Erythroblast (primary cell): ENCODE data around the gene FAM168A.

ENCODE experiments used
- DNase-seq, 2 experiments: peaks; one replicate each; lab custom pipeline; 2025; lab: John Stamatoyannopoulos, UW
- GATA1 ChIP-seq: IDR thresholded peaks from 2 replicates; pipeline ENCODE4 v1.6.1; 2011; ENCODE audit warnings: low read depth, mild to moderate bottlenecking, control low read depth, low read length, moderate library complexity
- POLR2A ChIP-seq: IDR thresholded peaks from 2 replicates; pipeline ENCODE4 v1.6.1; 2011; ENCODE audit warnings: mild to moderate bottlenecking, low read length

The FAM168A gene

DNA sequence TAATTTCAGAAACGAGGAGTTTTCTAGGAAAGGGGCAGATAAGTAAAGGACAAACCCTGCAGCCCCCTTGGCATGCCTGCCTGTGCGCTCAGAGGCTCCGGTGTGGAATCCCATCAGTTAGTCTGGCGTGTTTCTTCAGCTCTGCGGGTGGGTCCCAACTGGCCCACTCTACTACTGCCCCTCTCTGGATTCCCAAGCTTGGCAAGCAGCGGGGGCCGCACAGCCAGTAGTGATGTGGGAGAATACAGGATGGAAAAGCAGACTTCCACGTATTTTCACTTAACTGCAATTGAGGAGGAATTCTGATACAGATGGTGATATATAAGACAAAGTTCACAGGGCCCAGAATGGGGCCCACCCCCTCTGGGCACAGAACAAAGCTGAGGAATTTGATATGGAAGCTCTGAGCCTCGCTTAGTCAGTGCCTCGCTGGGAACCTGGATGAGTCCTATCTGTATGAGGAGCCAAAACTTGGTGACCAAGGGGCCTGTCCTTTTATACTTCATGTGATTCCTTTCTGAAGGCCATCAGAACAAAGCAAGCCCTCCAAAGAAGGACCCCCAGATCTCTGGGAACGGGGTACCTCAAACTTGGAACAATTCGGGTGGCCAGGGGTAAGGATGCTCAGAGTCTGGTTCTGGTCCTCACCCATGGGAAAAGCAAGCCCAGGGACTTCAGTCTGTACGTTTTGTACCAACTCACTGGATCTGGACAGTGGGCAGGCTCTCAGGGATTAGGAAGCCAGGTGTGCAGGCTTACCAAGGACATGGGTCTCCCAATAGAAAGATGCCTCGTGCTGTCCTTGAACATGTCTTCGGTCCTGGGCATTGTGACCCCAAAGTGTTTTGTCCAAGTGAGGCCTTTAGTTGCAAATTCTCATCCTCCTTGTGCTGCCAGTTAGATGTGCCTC, 195.7 kb downstream of the FAM168A start:
- TF ChIP-seq GATA1 (no peak), POLR2A (no peak)
- DNase-seq: no peak

DNA sequence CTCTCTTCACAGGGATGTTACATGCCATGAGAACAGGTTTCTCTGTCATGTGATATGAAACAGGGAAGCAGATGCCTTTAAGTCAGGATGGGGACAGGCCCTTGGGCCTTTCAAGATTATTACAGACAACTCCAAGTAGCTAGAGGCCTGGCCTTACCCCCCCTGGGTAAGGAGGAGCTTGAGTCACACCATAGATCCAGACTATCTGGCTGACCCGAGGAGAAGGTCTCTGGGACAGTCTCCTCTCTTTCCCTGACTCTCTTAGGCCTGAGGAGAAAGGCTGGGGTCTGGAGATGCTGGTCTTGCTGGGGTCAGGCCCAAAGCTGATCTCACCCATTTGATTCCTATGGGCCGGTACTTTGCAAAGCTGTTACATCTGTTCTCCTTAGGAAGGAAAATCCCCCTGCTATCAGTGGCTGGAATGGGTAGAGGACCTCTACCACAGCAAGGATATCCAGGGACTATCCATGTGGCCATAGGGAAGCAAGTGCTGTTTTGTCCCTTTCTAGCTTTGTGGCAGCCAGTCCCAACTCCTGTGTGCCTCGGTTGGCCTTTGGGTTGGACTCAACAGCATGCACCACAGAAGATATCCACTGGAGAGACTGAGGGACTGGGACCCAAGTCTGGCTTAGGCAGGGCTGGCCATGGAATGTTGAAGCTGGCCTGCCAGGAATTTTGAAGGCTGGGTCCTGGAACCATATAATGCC, 196.5 kb downstream of the FAM168A start:
- no peak for TF ChIP-seq GATA1
- no peak for TF ChIP-seq POLR2A
- no peak for DNase-seq

DNA sequence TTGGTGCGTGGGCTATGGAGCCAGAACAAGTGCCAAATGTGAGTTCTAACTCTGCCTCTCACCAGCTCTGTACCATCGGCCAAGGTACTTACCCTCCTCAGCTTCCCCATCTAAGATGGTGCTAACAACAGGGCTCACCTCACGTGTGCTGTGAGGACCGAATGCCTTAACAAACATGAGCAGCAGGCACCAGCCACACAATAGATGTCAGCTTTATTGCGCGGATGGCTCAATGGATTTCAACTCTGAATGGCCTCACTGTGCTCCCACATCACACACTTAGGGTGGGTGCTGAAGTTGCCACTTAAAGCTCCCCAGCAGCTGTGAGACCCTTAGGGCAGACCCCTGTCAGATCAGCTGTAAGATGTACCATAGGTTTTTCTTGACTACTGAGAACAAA, 197.6 kb downstream of the FAM168A start:
- DNase-seq: no peak
- TF ChIP-seq POLR2A (no peak), GATA1 (no peak)

DNA sequence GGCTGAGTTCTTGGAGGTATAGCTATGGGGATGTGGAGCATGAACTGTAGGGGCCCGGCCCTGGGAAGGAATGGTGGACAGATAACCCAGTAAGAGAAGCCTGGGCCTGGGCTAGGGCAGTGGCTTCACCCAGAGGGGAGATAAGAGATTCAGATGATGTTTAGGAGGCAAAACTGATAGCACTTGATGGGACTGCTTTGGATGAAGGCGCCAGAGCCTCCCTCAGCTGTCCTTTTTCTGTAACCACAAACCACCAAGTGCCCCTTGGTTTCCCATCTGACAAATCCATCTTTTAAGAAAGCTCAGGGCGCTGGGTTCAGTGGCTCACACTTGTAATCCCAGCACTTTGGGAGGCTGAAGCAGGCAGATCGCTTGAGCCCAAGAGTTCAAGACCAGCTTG, 198.3 kb downstream of the FAM168A start:
- TF ChIP-seq POLR2A: no peak
- no peak for TF ChIP-seq GATA1
- peak; percentile 24 to 46 for DNase-seq

DNA sequence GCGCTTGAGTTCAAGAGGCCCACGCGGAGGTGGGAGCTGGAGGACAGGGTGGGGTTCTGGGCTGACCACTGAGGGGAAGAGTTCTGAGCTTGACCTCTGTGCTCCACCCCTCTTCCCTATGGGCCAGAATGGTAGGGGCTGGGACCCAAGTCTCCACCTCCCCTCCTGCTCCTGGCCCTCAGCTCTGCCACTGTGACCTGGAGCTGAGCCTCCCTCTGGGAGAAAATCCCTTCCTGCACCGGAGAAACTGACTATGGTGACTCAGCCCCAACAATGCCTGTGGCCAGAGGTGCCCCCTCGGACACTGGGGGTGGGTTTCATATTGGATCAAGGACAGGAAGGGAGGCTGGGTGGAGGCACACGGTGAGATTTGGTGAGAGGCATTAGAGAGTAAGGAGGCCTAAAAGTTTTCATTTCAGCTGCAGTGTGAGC, 198.7 kb downstream of the FAM168A start:
- no peak for DNase-seq
- no peak for TF ChIP-seq GATA1
- no peak for TF ChIP-seq POLR2A

DNA sequence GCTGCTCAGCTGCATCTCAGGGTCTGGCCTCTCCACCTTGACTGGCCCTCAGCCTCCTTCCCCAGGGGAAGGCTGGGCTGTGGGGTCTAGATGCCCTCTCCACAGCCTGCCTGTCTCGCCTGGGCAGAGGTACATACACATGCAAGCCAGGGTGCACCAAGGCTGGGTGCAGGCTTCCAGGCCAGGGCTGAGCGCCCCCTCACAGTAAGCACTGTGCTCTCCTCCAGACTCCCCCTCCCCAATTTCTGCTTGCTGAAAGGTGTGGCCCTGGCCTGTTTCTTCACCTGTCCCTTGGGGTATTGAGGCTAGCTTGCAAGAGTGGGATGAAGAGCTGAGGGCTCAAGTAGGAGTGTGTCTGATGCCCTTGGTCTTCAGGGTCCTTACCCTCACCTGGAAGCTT, 199.2 kb downstream of the FAM168A start:
- DNase-seq: no peak
- TF ChIP-seq GATA1: no peak
- TF ChIP-seq POLR2A: no peak

DNA sequence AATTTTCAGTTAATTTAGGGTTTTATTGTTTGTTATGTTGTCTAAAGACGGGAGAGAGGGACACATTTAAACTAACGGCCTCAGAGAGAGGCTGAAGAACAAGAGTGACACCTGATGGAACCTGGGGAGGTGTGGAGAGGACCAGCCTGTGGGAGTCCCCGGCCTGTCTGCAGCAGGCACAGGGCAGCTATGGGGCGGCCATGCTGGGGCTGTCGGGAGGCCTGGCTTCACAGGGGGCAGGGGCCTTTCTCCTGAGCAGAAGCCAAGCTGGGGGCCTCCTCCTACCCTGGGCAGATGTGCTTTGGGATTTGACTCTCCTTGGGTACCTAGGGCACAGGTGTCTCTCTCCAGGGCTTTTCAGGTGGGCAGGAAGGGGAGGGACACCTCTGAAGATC, 199.8 kb downstream of the FAM168A start:
- TF ChIP-seq POLR2A: no peak
- no peak for TF ChIP-seq GATA1
- DNase-seq: no peak

DNA sequence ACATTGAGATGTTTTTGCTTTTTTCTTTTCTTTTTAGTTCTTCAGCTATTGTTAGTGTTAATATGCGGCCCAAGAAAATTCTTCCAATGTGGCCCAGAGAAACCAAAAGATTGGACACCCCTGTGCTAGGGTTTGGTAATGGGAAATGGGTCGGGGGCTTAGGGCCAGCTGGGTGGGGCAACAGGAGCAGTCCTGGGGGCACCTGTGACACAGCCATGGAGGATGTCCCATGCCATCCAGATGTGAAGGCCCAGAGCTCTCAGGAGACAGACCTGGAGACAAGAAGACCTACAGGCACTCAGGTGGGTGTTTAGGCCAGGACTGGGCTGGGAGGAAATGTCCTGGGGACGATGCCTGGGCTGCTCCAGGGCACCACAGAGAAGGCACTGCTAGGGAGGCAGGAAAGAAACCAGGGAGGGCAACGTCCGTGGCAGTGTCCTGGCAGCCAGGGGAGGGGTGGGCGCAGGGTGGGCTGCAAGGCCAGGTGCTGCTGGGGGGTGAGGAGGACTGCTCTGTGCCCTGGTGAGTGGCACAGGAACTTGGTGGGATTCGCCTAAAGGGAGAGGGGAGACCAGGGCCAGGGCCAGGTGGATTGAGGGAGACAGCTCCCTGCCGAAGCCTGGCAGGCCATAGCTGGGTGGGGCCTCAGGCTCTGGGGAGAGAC, 200.3 kb downstream of the FAM168A start:
- DNase-seq: no peak
- TF ChIP-seq GATA1 (no peak), POLR2A (no peak)

DNA sequence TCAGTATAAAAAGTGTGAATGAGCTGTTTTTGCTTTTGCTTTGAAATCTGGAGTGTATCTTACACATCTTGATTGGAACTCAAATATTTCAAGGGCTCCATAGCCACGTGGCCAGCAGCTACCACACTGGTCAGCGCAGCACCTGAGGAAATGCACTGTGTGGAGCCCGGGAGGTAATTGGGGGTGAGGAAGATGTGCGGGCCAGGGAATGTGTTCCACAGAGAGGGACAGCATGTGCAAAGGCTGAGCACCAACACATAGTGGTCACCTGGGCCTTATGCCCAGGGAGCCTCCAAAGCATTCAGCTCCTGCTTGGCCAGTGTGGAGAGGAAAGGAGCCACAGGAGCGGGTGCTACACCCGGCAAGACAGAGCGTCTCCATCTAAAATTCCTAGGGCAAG, 200.9 kb downstream of the FAM168A start:
- TF ChIP-seq POLR2A: no peak
- no peak for TF ChIP-seq GATA1
- no peak for DNase-seq

DNA sequence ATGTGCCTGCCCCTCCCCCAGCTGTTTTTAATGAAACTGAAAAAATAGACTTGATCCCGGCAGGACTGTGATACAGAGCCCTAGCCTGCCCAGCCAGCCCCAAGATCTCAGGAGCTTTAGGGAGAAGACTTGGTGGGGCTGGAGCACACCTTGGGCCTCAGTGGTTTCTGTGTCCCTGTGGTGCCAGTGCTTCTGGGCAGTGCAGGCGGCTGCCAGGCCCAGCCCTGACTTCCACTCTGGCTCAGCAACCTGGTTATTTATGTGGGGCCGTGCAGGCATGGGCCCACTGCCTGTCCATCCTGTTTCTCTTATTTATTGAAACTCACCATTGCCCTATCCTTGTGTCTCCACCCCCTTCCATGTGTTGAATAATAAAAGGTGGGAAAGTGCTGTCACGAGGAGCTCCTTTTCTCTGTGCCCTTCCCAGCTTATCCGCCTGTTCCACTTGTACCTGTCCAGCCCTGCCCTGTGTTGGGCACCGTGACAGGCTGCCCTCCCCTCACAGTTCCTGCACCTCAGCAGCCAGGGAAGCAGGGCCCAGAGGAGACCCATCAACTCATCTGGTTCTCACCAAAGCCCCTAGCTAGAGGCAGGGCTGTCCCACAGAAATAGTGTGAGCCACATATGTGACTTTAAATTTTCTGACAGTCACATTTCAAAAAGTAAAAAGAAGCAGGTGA, 201.5 kb downstream of the FAM168A start:
- no peak for DNase-seq
- TF ChIP-seq GATA1 (no peak), POLR2A (no peak)

DNA sequence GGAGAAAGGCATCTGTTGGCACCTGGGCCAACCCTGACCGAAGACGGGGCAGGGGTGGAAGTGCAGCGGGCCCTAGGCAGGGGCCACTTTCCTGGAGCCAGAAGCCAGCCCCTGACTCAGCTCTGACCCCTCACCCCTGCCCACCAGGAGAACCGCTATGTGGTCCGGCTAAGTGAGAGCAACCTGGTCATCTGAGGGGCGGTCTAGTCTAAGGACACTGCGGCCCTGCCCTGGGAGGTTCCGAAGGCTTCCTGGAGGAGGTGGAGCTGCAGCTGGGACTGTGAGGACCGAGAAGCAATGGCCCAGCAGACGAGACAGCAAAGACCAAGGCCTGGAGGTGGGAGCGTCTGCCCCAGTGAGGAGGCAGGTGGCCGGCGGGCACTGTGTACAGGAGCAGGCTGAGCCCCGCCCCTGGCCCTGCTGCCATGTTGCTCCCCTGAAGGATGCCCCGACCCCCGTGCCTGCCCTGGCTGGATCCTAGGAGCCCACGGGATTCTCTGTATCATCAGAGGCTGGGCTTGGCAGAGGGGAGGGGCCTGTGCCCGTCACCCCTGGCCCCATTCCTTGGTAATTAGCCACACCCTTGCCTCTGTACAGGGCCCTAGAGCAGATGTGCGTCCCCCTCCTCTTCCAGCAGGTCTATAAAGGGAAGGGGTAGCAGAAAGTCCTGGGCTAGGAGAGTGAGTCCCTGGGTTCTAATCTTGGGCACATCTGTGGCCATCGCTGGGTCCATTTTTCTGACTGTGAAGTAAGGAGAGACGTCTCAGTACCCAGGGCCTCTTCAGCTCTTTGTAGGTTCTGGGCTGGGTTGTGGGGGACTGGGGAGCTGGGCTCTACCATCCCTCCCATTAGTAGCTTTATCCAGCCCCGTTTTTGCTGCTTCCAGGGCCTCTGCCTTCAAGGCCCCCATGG, 202.4 kb downstream of the FAM168A start:
- no peak for DNase-seq
- TF ChIP-seq GATA1: no peak
- TF ChIP-seq POLR2A: no peak

DNA sequence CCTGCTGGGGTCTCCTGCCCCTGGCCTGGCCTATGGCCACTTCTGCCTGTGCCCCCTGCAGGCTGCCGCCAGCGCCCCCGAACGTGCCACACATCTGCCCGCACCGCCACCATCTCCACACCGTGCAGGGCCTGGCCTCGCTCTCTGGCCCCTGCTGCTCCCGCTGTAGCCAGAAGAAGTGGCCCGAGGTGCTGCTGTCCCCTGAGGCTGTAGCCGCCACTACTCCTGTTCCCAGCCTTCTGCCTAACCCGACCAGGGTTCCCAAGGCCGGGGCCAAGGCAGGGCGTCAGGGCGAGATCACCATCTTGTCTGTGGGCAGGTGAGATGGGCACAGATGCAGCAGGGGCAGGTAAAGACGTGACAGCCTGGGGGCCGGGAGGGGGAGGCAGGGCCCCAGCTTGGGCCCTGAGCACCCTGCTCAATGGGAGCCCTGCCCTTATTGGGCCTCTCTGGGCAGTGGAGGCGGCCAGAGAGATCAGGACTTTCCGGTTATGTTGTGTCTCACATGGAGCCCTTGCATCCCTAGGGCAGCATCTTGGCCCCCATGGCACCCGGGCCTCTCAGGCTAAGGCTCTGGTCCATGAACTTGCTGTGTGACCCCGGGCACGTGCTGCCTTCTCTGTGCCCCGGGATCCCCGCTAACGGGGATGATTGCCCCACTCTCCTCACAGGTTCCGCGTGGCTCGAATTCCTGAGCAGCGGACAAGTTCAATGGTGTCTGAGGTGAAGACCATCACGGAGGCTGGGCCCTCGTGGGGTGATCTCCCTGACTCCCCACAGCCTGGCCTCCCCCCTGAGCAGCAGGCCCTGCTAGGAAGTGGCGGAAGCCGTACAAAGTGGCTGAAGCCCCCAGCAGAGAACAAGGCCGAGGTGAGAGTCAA, 203.3 kb downstream of the FAM168A start:
- DNase-seq: no peak
- TF ChIP-seq GATA1 (no peak), POLR2A (no peak)
